GM12873 (cell line): ENCODE measurements around the gene BEGAIN.

Source experiments
- TF ChIP-seq, protein P1 (sequence below): IDR thresholded peaks from 2 replicates; pipeline ENCODE4 v1.5.1; 2012; ENCODE audit warnings: low read depth, mild to moderate bottlenecking, moderate library complexity, low read length, control low read depth; ENCODE audit not compliant: insufficient read depth; ENCODE audit errors: missing control alignments

Gene BEGAIN

DNA sequence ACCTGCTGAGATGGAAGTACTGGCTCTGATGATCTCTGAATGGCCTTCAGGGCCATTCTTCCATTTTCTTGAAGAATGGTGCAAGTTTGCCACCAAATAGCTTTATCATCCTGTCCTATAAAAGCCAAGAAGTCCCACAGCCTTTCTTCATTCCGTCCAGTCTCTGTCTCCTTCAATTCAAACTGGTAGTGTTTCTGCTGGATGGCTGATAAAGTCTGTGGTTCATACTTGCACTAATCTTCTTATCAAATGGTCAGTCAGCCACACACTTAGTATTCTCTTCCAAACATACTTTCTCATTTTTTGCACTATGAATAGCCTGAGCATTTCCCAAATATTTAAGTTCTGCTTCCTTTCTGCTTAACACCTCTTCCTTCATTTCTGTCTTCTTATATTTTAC, 39.4 kb upstream of the BEGAIN start:
- TF ChIP-seq, protein P1, sequence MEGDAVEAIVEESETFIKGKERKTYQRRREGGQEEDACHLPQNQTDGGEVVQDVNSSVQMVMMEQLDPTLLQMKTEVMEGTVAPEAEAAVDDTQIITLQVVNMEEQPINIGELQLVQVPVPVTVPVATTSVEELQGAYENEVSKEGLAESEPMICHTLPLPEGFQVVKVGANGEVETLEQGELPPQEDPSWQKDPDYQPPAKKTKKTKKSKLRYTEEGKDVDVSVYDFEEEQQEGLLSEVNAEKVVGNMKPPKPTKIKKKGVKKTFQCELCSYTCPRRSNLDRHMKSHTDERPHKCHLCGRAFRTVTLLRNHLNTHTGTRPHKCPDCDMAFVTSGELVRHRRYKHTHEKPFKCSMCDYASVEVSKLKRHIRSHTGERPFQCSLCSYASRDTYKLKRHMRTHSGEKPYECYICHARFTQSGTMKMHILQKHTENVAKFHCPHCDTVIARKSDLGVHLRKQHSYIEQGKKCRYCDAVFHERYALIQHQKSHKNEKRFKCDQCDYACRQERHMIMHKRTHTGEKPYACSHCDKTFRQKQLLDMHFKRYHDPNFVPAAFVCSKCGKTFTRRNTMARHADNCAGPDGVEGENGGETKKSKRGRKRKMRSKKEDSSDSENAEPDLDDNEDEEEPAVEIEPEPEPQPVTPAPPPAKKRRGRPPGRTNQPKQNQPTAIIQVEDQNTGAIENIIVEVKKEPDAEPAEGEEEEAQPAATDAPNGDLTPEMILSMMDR, result no peak

- TF ChIP-seq, protein P1, result no peak
Observed at GRCh38 chr14:100623961-100624360, 36.7 kb upstream of the BEGAIN start.

DNA sequence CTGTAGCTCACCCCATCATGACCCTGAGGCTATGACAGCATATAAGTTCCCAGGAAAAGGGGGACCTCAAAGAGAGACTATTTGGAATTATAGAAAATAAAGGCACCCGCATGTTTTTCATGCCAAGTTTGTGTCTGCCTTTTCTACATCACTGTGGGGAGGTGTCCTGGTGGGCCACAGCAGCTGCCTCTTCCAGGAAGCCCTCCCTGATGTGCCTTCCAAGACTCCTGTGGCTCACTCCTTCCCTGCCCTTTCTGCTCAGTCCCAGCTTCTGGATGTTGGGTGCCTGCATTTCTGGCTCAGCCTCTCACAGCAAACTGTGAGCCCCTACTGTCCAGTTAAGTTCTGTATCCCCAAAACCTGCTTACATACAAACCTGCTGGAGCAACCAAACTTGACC, 36.3 kb upstream of the BEGAIN start:
- TF ChIP-seq, protein P1, result no peak

DNA sequence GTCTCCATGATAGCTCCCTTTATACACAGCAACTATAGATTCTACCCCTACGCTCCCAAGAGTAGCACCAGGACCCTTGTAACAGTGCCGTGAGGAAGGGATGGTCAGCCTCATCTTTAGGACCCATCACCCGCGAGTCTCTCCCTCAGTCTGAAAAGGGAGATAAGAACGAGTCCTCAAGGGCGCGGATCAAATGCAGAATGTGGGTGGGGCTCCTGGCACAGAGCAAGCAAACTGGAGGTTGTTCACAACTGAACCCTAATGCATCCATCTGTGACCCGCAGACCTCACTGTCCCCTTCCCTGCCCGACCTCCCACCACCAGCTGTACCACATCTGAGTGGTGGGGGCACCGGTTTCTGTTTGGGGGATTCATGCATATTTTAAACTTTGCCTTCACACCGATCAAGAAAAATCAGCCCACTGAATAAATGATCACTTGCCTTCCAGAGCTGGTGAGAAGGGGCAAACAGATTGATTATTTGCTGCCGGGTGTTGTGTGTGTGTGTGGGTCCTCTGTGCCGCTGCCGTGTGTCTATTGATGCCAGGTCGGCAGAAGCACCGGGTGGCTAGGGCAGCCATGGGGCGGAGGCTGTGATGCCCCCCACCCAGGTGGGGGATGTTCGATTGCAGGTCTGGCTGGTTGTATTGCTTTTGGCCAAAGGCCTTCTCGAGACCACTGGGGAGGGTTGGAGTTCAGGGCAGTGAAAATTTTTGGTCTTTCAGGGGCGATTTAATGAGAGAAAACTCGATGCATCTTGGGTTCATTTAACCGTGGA, 35.7 kb upstream of the BEGAIN start:
- TF ChIP-seq, protein P1, result no peak

DNA sequence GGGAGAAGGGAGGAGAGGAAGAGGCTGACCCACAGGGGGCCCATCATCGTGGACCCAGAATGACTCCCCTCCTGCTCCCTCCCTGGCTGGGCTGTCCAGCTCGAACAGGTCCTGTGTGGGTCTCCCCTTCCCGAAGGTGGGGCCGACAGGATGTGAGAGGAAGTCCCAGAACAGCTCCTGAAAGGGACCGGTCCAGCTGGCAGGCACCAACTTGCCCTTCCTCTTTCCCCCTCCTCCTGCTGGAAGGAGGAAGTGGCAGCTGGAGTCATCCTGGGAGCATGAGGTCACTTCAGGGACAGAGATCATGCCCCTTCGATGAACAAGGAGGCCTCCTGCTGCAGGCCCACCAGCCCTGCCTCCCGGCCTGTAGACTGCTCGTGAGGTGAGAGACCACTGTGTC, 35.0 kb upstream of the BEGAIN start:
- TF ChIP-seq, protein P1, result no peak

GRCh38 chr14:100621806-100622205, 34.6 kb upstream of the BEGAIN start:
- TF ChIP-seq, protein P1, result no peak

- TF ChIP-seq, protein P1, result no peak
Observed at GRCh38 chr14:100620255-100621100, 33.3 kb upstream of the BEGAIN start.
